ENCODE data around the gene MYO7B.
A peak's percentile ranks its signal among the peaks of the same experiment; 100 is the strongest.

MYO7B gene

DNA sequence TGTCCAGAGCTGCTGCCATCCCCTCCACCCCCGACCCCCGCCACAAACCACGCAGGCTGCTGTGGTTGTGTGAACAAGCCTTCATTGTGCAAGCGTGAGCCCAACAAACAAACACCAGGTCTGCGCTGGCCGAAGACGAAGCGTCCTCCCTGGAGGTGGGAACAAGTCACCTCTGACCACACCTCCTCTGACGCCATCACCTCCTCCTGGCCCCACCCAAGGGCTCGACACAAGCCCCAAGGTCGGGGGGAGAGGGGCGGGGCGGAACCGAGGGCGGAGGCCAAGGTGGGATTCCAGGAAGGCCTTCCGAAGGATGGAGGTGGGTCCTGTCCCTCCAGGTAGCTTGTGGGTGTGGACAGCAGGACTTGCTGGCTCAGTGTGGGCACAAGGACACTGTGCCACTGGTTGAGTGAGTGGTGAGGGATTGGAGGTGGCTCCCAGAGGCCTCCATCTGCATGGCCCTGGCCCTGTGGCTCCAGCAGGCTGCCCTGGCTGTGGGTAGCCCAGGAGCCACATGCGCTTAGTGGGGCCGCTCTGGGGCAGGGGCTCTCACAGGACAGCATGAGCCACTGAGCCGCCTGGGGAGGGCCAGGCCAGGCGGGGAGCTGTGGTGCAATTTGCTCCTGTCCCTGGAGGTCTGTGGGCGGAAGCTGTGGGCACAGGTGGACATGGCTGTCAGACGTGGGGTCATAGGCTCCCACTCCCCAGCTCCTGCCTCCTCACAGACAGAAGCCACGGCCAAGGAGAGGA, 103.1 kb downstream of the MYO7B start:
- no peak for DNase-seq (ENCODE audit: low read depth)

DNA sequence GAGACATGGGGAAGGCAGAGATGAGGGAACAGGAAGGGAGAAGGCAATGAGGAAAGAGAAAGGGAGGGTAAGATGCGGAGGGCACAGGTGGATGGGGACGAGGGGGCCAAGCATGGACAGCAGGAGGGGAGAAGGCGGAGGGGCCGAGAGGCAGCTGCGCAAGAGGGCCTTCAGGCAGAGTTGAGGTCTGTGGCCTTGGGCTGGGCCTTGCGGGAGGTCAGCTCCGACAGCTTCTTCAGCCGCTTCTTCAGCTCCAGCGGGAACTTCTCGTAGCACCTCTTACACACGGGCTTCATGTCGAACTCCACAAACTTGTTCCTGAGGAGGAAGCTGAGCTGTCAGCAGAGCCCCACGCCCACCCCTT, 103.6 kb downstream of the MYO7B start:
- no peak for DNase-seq (ENCODE audit: low read depth)

GRCh38 chr2:127640082-127641072, 104.9 kb downstream of the MYO7B start:
- DNase-seq (ENCODE audit: low read depth), result no peak

DNA sequence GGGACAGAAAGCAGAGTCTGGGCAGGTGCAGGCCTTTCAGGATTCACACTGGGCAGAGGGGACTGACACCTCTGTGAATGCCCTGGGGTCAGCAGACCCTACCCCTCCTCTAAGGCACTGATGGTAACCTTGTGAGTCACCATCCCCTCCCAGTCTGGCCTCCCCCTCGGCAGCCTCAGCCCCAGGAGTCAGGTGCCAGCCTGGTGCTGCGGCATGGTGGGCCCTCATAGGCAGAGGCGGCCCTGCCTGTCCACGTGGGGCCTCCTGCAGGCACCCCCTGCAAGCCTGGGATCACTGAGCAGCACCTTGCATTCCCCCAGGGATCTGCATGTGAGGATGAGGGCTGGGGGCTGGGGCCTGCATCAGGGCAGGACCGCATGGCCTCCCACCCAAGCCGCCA, 105.7 kb downstream of the MYO7B start:
- DNase-seq (ENCODE audit: low read depth), result no peak

GRCh38 chr2:127641846-127642507, 106.5 kb downstream of the MYO7B start:
- DNase-seq (ENCODE audit: low read depth), result peak; percentile 17

GRCh38 chr2:127642706-127643438, 107.4 kb downstream of the MYO7B start:
- no peak for DNase-seq (ENCODE audit: low read depth)

DNA sequence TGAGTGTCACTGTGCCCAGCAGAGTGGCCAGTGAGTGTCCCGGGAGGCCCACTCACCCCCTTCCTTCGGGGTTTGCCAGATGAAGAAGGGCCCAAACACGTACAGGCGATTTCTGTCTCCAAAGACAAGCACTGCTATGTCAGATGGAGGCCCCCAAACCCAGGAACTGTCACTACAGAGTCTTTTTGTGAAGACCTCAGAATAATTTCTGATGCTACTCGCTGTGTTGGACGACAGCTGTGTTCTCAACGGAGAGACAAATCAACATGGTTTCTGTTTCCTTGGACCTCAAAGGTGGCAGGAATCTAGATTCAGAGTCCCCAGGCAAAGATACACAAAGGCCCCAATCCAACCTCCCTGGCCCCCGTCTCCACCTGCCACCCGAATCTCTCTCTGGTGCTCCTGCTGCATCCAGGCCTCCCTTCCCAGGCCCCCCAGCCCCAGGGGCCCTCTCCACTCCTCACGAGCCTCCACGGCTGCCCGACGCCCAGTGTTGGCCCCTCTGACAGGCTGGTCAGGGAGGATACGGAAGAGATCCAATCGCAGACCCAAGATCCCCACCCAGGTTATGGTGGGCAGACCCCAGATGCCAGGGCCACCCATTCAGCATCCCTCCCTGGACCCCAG, 108.1 kb downstream of the MYO7B start:
- no peak for DNase-seq (ENCODE audit: low read depth)

GRCh38 chr2:127644066-127645025, 108.9 kb downstream of the MYO7B start:
- DNase-seq (ENCODE audit: low read depth), result no peak

DNA sequence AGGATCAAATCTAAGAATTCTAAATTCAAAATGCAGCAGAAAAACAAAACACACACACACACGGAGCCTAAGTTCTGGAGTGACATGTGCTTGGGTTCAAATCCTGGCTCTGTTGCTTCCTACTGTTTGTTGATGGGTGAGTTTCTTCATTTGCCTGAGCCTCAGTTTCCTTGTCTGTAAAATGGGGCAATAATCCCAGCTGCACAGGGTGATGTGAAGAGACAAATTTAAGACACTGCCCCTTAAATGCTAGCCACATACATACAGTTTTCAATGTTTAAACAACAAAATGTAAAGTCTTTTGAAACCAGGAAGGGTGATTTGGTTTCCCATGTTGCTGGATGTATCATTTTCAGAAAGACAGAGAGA, 109.5 kb downstream of the MYO7B start:
- DNase-seq (ENCODE audit: low read depth), result no peak

GRCh38 chr2:127645395-127646291, 110.2 kb downstream of the MYO7B start, which contains the start of gene GPR17:
Gene GPR17 (plus strand): TSS chr2:127646153. CDS start chr2:127650736, 4,583 bp downstream.
- no peak for DNase-seq (ENCODE audit: low read depth)

DNA sequence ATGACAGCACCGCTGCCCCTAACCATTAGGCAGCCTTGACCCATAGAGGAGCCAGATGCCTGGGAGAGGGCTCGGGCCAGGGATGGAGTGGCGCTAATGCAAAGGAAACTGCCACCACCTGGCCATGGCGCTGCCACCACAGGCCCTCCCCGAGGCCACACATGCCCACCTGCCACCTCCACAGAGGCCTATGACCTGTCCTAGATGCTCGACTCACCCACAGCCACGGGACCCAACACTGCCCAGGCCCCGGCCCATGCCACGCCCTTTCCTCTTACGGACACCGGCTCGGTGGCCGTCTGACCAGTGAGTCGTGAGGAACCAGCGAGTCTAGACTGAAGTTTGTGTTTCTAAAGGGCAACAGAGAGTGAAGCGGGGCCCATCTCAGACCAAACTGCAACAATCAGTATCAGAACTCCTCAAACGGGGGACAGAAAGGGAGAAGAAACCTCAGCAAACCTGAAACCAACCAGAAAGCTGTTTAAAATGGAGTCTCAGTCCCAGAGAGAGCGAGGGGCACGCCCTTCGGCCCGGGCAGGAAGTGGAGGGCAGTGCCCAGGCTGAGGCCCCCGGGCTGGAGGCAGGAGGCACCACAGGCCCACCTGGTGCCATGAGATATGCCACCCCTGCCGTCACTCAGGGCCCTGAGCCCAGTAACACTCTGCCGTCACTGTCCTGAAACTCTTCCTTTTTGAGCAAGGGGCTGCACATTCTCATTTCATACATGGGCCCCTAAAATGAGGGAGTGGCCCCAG, 111.2 kb downstream of the MYO7B start:
- DNase-seq (ENCODE audit: low read depth), result no peak

DNA sequence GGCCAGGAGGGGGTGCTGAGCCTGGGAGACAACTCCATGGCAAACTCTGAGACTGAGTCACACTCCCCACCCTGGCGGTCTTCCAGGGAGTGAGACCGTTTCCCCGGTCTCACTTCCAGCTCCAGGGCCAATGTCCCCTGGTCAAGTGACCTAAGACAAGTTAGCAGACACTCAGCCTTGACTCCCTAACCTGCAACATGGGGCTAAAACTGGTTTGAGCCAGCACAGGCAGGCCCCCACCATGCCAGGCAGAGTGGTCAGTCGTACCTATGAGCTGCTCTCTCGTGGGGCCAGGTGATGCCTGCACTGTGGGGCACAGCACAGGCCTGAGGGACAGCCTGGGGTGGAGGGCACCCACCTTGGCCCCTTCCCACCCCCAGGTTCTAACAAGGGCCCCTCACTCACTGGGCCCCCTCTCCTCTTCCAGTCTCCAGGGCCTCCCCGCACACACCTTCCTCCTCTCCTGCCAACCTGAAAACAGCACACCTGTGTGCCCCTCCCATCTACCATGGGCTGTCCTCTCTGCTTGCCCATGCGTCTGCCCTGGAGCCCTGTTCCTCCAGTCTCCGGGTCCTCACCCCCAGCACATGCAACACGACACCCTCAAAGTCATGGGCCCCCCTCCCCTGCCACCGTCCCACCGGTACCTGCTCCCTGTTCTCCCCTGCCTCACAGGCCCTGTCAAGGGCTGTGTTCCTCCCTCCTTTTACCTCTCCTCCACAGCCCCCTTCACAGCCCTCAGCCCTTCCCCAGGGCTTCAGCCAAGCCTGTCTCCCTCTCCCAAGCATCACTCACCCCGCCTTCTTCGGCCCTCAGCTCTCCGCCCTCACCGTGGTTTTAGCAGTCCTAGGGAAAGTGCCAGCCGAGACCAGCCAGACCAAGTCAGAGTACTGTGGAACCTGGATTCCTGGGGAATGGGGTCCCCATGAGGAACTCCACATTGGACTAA, 112.0 kb downstream of the MYO7B start:
- no peak for DNase-seq (ENCODE audit: low read depth)

DNA sequence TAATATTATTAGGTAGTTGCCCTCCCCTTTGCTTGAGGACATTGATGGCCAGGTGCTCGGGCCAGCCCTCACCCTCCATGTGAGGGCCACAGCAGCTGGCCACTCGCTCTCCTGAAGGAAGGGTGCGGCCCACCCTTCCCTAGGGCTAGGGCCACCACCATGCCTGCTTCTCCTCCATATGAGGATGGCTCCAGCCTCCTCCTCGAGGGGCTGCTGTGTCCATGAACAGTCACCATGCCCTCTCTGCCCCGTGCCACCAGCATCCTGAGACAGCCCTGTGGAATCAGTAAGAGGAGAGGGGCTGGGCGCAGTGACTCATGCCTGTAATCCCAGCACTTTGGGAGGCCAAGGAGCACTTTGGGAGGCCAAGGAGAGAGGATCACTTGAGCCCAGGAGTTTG, 112.8 kb downstream of the MYO7B start:
- no peak for DNase-seq (ENCODE audit: low read depth)

GRCh38 chr2:127649100-127649611, 113.7 kb downstream of the MYO7B start:
- DNase-seq (ENCODE audit: low read depth), result no peak

DNA sequence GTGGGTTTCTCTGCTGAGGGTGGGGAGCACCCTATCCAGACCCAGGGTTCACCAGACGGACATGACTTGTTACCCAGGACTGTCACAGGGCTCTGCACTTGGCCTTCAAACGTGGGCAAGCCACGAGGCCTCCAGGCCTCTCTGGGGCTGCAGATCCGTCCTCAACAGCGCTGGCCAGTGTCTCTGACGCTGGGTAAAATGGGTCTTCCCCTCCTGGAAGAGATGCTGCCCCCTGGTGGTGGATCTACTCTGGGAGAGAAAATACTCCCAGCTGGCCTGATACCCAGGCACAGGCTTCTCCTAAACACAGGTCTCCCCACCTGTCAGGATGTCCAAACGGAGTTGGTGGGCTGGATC, 114.2 kb downstream of the MYO7B start:
- DNase-seq (ENCODE audit: low read depth), result peak; percentile 80

DNA sequence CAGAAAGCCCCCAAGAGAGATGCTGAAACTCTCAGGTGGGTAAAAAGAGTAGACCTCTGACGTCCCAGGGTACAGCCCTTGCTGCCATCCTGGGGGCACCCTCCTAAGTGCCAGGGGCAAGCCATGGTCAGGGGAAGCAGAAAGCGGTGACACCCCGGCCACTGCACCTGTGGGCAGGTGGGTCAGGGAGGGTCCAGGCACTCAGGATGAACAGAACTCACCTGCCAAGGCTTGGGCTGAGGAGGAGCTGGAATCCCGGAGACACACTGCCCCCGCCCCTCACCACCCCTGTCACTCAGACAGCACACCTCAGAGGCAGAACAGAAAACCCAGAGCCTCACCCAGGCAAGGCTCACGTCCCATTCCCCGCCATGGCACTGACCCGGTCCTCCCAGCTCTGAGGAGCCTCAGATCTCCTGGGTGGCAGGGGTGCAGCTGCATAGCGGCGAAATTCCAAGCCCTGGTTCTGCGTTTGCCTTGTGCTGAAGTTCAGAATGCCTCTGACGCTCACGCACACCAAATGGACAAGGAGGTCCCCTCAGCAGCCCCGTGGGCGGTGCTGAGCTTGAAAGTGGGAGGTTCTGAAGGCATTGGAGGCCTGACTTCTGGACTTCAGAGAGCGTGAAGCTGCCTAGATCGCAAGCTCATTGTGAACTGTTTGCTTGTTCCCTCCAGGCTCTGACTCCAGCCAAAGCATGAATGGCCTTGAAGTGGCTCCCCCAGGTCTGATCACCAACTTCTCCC, 114.7 kb downstream of the MYO7B start:
- DNase-seq (ENCODE audit: low read depth), result no peak
